GM10847 (cell line): ENCODE results near the gene SYNE1.

Source experiments
- POLR2A ChIP-seq: IDR thresholded peaks from 2 replicates; pipeline ENCODE4 v1.6.1; 2011; ENCODE audit not compliant: insufficient read length; ENCODE audit errors: extremely low read depth

Gene SYNE1

GRCh38 chr6:152301021-152301764, 336.0 kb downstream of the SYNE1 start:
- TF ChIP-seq POLR2A: no peak

GRCh38 chr6:152300517-152300916, 336.6 kb downstream of the SYNE1 start:
- TF ChIP-seq POLR2A: no peak

- TF ChIP-seq POLR2A: no peak
These were observed 338.1 kb downstream of the SYNE1 start for GRCh38 chr6:152298848-152299735.

- no peak for TF ChIP-seq POLR2A
These were observed 339.0 kb downstream of the SYNE1 start for GRCh38 chr6:152298055-152298647.

- no peak for TF ChIP-seq POLR2A
These were observed 340.4 kb downstream of the SYNE1 start for GRCh38 chr6:152296648-152297376.

GRCh38 chr6:152295920-152296319, 341.2 kb downstream of the SYNE1 start:
- no peak for TF ChIP-seq POLR2A

GRCh38 chr6:152295346-152295745, 341.8 kb downstream of the SYNE1 start:
- no peak for TF ChIP-seq POLR2A

- no peak for TF ChIP-seq POLR2A
These were observed 343.8 kb downstream of the SYNE1 start for GRCh38 chr6:152293404-152293803.

GRCh38 chr6:152292555-152292954, 344.6 kb downstream of the SYNE1 start:
- TF ChIP-seq POLR2A: no peak

- no peak for TF ChIP-seq POLR2A
These were observed 346.5 kb downstream of the SYNE1 start for GRCh38 chr6:152290693-152291092.

GRCh38 chr6:152277826-152278329, 359.3 kb downstream of the SYNE1 start:
- TF ChIP-seq POLR2A: no peak

- no peak for TF ChIP-seq POLR2A
These were observed 363.5 kb downstream of the SYNE1 start for GRCh38 chr6:152273638-152274037.

- no peak for TF ChIP-seq POLR2A
These were observed 364.2 kb downstream of the SYNE1 start for GRCh38 chr6:152273002-152273401.

GRCh38 chr6:152272486-152272885, 364.7 kb downstream of the SYNE1 start:
- no peak for TF ChIP-seq POLR2A
